Loucy (cell line): ENCODE measurements around the gene ZNF208.
"Not testable (repeated sequence)": the region's sequence is repeated elsewhere in the genome, so short reads cannot be mapped to it uniquely, and the experiment has no call there.

ENCODE experiments used
- H2AFZ ChIP-seq: fragments of 200-600 bp; sonication (generic); 2 replicates; pipeline ENCODE4 v1.6.0; 2016; ENCODE audit warnings: antibody characterized with exemption, mild to moderate bottlenecking, low read length, moderate library complexity
- H3F3A ChIP-seq: fragments of 200-600 bp; 2 replicates; pipeline ENCODE4 v1.6.0; 2016; ENCODE audit warnings: antibody characterized with exemption, low read depth, mild to moderate bottlenecking
- H3K27me3 ChIP-seq: fragments of 200-600 bp; sonication (generic); 2 replicates; pipeline ENCODE4 v1.6.1; 2014; ENCODE audit warnings: low read length, mild to moderate bottlenecking; ENCODE audit not compliant: insufficient read depth, poor library complexity, severe bottlenecking
- H3K36me3 ChIP-seq: fragments of 200-600 bp; sonication (generic); 2 replicates; pipeline ENCODE4 v1.6.1; 2016; ENCODE audit warnings: low read length; ENCODE audit not compliant: insufficient read depth
- H3K4me1 ChIP-seq: fragments of 200-600 bp; sonication (generic); 2 replicates; pipeline ENCODE4 v1.5.1; 2014; ENCODE audit warnings: low read length, mild to moderate bottlenecking; ENCODE audit not compliant: insufficient read depth, poor library complexity, severe bottlenecking
- H3K4me2 ChIP-seq: fragments of 200-600 bp; sonication (generic); 2 replicates; pipeline ENCODE4 v1.6.0; 2014; ENCODE audit warnings: antibody characterized with exemption, low read length, low read depth, mild to moderate bottlenecking; ENCODE audit not compliant: poor library complexity, severe bottlenecking
- H3K4me3 ChIP-seq: fragments of 200-600 bp; sonication (generic); 2 replicates; pipeline ENCODE4 v1.5.1; 2014; ENCODE audit warnings: low read length, mild to moderate bottlenecking, mixed read lengths; ENCODE audit not compliant: poor library complexity, severe bottlenecking
- H3K79me2 ChIP-seq: fragments of 200-600 bp; sonication (generic); 2 replicates; pipeline ENCODE4 v1.6.1; 2014; ENCODE audit warnings: low read length; ENCODE audit not compliant: insufficient read depth
- H3K9ac ChIP-seq: fragments of 200-600 bp; sonication (generic); 2 replicates; pipeline ENCODE4 v1.6.0; 2014; ENCODE audit warnings: mild to moderate bottlenecking, low read depth, low read length, moderate library complexity; ENCODE audit not compliant: poor library complexity, severe bottlenecking
- H3K9me2 ChIP-seq: fragments of 200-600 bp; sonication (generic); replicated peaks from 2 replicates; pipeline ENCODE4 v1.6.1; 2016; ENCODE audit warnings: low read depth, low read length, mixed read lengths
- H3K9me3 ChIP-seq: fragments of 200-600 bp; sonication (generic); 2 replicates; pipeline ENCODE4 v1.6.1; 2014; ENCODE audit warnings: mild to moderate bottlenecking, antibody characterized with exemption, low read length, low read depth; ENCODE audit not compliant: insufficient read depth
- H4K20me1 ChIP-seq: fragments of 200-600 bp; sonication (generic); 2 replicates; pipeline ENCODE4 v1.6.0; 2014; ENCODE audit warnings: antibody characterized with exemption, low read length, mild to moderate bottlenecking; ENCODE audit not compliant: insufficient read depth, poor library complexity, severe bottlenecking
- EZH2phosphoT487 ChIP-seq: fragments of 200-600 bp; IDR thresholded peaks from 2 replicates; pipeline ENCODE4 v1.6.1; 2018; ENCODE audit warnings: antibody characterized with exemption, mild to moderate bottlenecking, moderate library complexity, borderline replicate concordance
- TF ChIP-seq, protein P1 (sequence below): fragments of 200-600 bp; sonication (generic); conservative IDR thresholded peaks from 2 replicates; pipeline ENCODE4 v1.5.1; 2014; ENCODE audit warnings: mild to moderate bottlenecking, antibody characterized with exemption, low read length

ZNF208 gene

GRCh38 chr19:22010437-22011143, at the start of gene ZNF208:
ZNF208 (minus strand) TSS chr19:22010943; CDS start chr19:22010794, 149 bp downstream.
- not testable (repeated sequence) for H3K9me3 ChIP-seq, H4K20me1 ChIP-seq, H3K36me3 ChIP-seq, H3K79me2 ChIP-seq, H3K27me3 ChIP-seq, H3K4me3 ChIP-seq, H3K9me2 ChIP-seq, H3K4me1 ChIP-seq, H2AFZ ChIP-seq, H3K9ac ChIP-seq, H3K4me2 ChIP-seq, H3F3A ChIP-seq

DNA sequence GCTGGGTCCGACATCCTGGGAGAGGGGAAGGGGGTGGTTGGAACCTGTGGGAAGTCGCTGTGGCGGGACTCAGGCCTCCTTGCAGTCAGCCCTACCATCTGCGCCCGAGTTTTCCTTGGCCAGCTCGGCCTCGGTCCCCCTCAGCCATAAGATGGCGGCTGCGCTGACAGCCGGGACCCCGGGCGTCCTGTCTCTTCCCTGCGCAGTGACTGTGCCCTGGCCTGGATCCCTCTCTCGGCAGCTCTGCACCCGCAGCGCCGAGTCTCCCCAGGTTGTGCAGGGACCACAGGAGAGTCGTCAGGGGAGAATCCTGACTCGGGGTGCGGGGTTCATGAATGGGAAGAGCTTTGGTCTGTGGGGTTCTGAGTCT, 41.9 kb upstream of the ZNF208 start:
- H3K36me3 ChIP-seq: no peaks in the 10 kb centered on the region
- H3K9me2 ChIP-seq: no peaks in the 10 kb centered on the region
- peaks cover 4% of the 10 kb centered on the region; the same call in 1 of the 2 replicates for H3K9me3 ChIP-seq
- no peaks in the 10 kb centered on the region; the same call in 1 of the 2 replicates for H3K79me2 ChIP-seq
- peak overlapping the region; percentile 75 for H3K4me3 ChIP-seq
- TF ChIP-seq, protein P1, sequence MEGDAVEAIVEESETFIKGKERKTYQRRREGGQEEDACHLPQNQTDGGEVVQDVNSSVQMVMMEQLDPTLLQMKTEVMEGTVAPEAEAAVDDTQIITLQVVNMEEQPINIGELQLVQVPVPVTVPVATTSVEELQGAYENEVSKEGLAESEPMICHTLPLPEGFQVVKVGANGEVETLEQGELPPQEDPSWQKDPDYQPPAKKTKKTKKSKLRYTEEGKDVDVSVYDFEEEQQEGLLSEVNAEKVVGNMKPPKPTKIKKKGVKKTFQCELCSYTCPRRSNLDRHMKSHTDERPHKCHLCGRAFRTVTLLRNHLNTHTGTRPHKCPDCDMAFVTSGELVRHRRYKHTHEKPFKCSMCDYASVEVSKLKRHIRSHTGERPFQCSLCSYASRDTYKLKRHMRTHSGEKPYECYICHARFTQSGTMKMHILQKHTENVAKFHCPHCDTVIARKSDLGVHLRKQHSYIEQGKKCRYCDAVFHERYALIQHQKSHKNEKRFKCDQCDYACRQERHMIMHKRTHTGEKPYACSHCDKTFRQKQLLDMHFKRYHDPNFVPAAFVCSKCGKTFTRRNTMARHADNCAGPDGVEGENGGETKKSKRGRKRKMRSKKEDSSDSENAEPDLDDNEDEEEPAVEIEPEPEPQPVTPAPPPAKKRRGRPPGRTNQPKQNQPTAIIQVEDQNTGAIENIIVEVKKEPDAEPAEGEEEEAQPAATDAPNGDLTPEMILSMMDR: no peak
- no peak for TF ChIP-seq EZH2phosphoT487
- H2AFZ ChIP-seq: peak overlapping the region; percentile 16; the same call in 1 of the 2 replicates
- peak overlapping the region; percentile 35 for H3K4me2 ChIP-seq
- no peaks in the 10 kb centered on the region for H4K20me1 ChIP-seq
- no peaks in the 10 kb centered on the region for H3K27me3 ChIP-seq
- H3K4me1 ChIP-seq: no peaks in the 10 kb centered on the region
- peak overlapping the region; percentile 78 for H3K9ac ChIP-seq
- H3F3A ChIP-seq: no peaks in the 10 kb centered on the region

DNA sequence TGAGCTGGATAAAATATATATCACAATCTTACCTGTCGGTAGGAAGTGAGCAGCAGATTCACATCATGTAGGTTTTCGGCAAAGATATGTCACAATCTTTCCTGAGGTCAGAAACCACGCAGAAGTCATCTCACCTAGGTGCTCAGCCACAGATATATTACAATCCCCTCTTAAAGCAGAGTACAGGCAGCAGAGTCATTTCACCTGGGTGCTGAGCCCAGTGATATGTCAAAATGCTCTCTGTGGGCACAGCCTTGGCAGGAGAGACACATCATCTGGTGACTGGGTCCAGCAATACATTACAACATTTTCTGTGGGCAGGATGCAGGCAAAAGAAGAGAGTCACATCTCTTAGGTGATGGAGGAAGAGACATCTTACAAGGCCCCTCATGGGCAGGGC, 30.4 kb upstream of the ZNF208 start:
- not testable (repeated sequence) for H3K9me2 ChIP-seq, H3F3A ChIP-seq, H3K4me1 ChIP-seq, H4K20me1 ChIP-seq, H3K4me2 ChIP-seq, H3K4me3 ChIP-seq, H3K27me3 ChIP-seq, H3K9ac ChIP-seq, H2AFZ ChIP-seq, H3K9me3 ChIP-seq, H3K36me3 ChIP-seq, H3K79me2 ChIP-seq

GRCh38 chr19:22030680-22031079, 19.9 kb upstream of the ZNF208 start:
- Histone ChIP-seq H3K9me2 (no peaks in the 10 kb centered on the region), H3K4me2 (no peak overlapping the region), H3K9ac (no peak overlapping the region), H3K36me3 (no peaks in the 10 kb centered on the region), H3K9me3 (peaks cover 1% of the 10 kb centered on the region; the same call in 1 of the 2 replicates), H3K4me1 (no peaks in the 10 kb centered on the region), H3F3A (no peaks in the 10 kb centered on the region), H3K27me3 (no peaks in the 10 kb centered on the region), H3K4me3 (no peak overlapping the region), H3K79me2 (no peaks in the 10 kb centered on the region), H4K20me1 (no peaks in the 10 kb centered on the region), H2AFZ (no peak overlapping the region)
- TF ChIP-seq EZH2phosphoT487: no peak
- TF ChIP-seq, protein P1: no peak
